ENCODE data around the gene KIAA1328.

- TF ChIP-seq CTCF (IDR thresholded peaks at IDR 0.05): no peak
- TF ChIP-seq POLR2A (IDR thresholded peaks at IDR 0.05): no peak
Observed at GRCh38 chr18:36825526-36825925, 3.4 kb upstream of the KIAA1328 start.

Data from right lobe of liver (tissue), 4 donors.